SK-N-MC (cell line): ENCODE data around the gene CYP46A1.

Experiments used
- DNase-seq: peaks from one replicate; pipeline ENCODE4 v3.0.0-alpha.2; 2011; ENCODE audit warnings: low read depth, low spot score
- H3K27ac ChIP-seq: fragments of 200-600 bp; sonication (generic); 2 replicates; pipeline ENCODE4 v1.5.1; 2016; ENCODE audit warnings: mixed run types
- H3K36me3 ChIP-seq: fragments of 200-600 bp; sonication (generic); 2 replicates; pipeline ENCODE4 v1.6.1; 2017; ENCODE audit warnings: antibody characterized with exemption, low read length, mixed read lengths; ENCODE audit not compliant: insufficient read depth
- H3K4me3 ChIP-seq: fragments of 200-600 bp; sonication (generic); 2 replicates; pipeline ENCODE4 v1.5.1; 2016
- H3K9ac ChIP-seq: fragments of 200-600 bp; sonication (generic); 2 replicates; pipeline ENCODE4 v1.8.0; 2017; ENCODE audit warnings: mixed run types, mixed read lengths; ENCODE audit not compliant: insufficient read length
- H3K9me3 ChIP-seq: fragments of 200-600 bp; sonication (generic); 2 replicates; pipeline ENCODE4 v1.6.1; 2017; ENCODE audit warnings: low read depth, mild to moderate bottlenecking, antibody characterized with exemption, low read length, moderate library complexity, mixed read lengths
- EZH2 ChIP-seq: fragments of 200-600 bp; sonication (generic); IDR thresholded peaks from one replicate; pipeline ENCODE4 v1.6.1; 2017; ENCODE audit warnings: antibody characterized with exemption
- FOXP2 ChIP-seq: optimal IDR thresholded peaks from 2 replicates; pipeline ENCODE3; 2011; ENCODE audit warnings: mild to moderate bottlenecking, moderate library complexity; ENCODE audit not compliant: insufficient read depth; ENCODE audit errors: extremely low read length, control extremely low read depth
- POLR2AphosphoS5 ChIP-seq: IDR thresholded peaks from 2 replicates; pipeline ENCODE4 v1.6.1; 2012; ENCODE audit warnings: mild to moderate bottlenecking, low read depth, low read length, borderline replicate concordance

The CYP46A1 gene

DNA sequence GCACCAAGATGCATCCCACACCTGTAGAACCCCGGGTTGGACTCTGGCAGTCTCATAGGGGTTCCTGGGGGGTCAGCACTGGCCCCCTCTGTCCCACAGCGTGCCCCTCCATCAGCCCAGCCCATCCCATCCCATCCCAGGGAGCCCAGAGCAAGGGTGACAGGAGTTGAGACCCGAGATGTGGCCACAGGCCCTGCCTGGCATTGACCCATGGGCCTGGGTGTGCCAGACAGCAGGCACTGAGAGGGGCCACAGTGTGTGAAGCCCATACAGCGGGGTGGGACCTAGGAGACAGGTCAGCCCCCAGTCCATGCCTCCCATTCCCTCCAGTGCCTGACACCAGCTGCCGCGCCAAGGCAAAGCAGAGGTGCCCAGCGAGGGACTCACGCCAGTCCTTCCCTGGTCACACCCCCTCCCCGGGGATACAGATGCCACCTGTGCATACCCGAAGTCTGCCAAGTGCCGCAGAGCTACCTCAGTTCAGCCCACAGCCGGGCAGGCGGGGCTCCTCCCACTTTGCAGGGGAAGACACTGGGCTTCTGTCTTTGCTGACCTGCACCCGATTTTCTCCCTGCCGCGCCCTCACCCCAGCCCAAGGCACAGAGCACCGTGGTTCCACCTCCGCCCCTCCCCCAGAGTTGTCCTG lies 50.4 kb downstream of the CYP46A1 start:
- DNase-seq: no peak
- no peak overlapping the region for H3K9ac ChIP-seq
- no peaks in the 10 kb centered on the region for H3K36me3 ChIP-seq
- H3K27ac ChIP-seq: no peak overlapping the region
- TF ChIP-seq FOXP2 (no peak), POLR2AphosphoS5 (no peak), EZH2 (no peak)
- H3K4me3 ChIP-seq: no peak overlapping the region
- H3K9me3 ChIP-seq: no peaks in the 10 kb centered on the region

DNA sequence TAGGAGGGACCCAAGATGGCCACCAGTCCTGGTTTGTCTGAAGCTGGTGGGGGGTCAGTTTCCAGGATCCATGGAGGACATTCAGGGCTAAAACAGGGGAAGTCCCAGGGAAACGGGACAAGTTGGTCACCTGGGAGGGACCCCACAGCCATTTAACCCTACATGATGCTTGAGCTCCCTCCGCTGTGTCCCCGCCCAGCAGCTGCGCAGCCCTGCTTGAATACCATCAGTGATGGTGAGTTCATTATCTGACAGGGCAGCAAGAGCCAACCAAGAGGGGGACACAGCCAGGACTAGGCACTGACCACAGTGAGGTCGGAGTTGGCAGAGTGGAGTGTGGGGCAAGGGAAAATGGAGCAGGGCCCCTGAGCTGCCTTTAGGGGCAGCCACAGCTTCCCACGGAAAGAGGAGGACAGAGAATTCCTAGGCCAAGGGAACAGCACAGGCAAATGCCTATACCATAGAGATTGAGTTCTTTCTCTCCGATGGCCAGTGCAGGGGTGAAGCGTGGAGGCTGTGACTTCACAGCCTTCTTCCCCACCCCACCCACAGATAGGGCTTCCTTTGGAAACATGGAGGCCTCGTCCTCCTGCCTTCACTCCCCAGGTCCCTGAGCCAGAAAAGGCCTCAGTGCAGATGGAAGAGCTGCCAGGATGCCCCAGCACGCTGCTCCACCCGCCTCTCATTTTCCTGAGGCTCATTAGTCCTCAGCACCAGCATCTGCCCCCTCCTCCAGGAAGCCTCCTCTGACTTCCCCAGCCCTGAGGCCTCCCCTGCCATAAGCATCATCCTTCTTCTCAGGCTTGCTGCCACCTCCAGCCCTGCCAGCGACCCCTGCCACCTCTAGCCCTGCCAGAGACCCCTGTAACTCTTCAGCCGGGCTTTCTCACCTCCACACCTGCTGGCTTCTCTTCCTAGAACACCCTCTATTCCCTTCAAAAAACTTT lies 51.4 kb downstream of the CYP46A1 start:
- TF ChIP-seq EZH2: no peak
- TF ChIP-seq POLR2AphosphoS5: no peak
- no peak for TF ChIP-seq FOXP2
- no peaks in the 10 kb centered on the region for H3K36me3 ChIP-seq
- no peaks in the 10 kb centered on the region for H3K9me3 ChIP-seq
- no peak overlapping the region for H3K9ac ChIP-seq
- no peak overlapping the region for H3K4me3 ChIP-seq
- no peak for DNase-seq
- H3K27ac ChIP-seq: no peak overlapping the region

DNA sequence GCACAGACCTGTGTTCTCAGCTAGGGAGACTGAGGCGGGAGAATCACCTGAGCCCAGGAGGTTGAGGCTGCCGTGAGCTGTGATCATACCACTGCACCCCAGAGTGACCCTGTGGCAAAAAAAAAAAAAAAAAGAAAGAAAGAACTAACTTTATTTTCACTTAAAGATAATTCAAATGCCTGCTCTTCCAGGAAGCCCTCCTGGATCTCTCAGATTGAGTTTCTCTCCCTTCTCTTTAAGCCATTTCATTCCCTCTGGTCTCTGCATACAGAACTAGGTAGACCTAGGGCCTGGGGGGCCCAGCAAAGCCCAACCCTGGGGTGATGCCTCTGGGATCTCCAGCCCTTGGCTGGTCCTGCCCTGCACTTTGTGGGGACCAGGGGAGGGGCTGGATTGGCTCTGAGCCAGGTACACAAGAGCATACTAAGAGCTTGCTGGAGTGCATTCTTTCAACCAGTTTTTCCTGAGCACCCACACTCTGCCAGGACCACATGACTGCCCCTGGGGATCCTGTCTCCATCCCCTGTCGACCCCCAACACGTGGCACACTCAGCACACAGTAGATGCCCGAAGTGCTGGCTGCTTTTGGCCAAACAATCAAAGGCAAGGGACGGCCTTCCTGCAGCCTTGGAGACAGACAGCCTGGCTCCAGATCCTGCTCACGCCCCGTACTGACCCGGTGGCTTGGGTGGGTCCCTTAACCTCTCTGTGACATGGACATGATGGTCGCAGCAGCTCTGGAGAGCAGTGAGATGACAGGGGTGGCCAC lies 52.7 kb downstream of the CYP46A1 start:
- DNase-seq: no peak
- H3K36me3 ChIP-seq: no peaks in the 10 kb centered on the region
- TF ChIP-seq FOXP2: no peak
- TF ChIP-seq EZH2: no peak
- TF ChIP-seq POLR2AphosphoS5: no peak
- H3K4me3 ChIP-seq: no peak overlapping the region
- H3K9me3 ChIP-seq: no peaks in the 10 kb centered on the region
- H3K27ac ChIP-seq: no peak overlapping the region
- no peak overlapping the region for H3K9ac ChIP-seq

DNA sequence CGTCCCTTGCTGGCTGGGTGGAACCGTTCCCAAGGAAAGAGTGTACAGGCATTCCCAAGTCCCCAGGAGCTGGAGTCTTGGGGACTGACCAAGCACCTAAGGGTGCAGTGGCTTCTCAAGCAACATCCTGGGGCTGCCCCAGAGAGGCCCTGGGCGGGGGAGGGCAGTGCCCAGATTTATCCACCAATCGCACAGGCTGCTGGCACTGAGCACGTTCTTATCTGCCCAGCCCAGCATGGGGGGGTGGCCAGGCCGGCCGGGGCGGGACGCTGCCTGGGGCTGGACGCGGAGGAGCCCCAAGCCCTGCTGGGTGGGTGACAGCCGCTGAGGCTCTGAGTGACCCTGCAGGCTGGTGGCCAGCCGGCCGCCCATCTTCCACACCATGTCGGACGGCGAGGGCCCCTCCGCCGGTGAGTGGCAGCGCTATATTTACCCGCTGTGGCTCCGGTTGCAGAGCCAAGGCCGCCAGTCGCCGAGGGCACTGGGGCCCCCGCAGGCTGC lies 53.4 kb downstream of the CYP46A1 start:
- H3K27ac ChIP-seq: no peak overlapping the region
- TF ChIP-seq EZH2: no peak
- no peak for TF ChIP-seq POLR2AphosphoS5
- TF ChIP-seq FOXP2: no peak
- DNase-seq: no peak
- H3K9me3 ChIP-seq: no peaks in the 10 kb centered on the region
- H3K4me3 ChIP-seq: no peak overlapping the region
- no peak overlapping the region for H3K9ac ChIP-seq
- no peaks in the 10 kb centered on the region for H3K36me3 ChIP-seq

DNA sequence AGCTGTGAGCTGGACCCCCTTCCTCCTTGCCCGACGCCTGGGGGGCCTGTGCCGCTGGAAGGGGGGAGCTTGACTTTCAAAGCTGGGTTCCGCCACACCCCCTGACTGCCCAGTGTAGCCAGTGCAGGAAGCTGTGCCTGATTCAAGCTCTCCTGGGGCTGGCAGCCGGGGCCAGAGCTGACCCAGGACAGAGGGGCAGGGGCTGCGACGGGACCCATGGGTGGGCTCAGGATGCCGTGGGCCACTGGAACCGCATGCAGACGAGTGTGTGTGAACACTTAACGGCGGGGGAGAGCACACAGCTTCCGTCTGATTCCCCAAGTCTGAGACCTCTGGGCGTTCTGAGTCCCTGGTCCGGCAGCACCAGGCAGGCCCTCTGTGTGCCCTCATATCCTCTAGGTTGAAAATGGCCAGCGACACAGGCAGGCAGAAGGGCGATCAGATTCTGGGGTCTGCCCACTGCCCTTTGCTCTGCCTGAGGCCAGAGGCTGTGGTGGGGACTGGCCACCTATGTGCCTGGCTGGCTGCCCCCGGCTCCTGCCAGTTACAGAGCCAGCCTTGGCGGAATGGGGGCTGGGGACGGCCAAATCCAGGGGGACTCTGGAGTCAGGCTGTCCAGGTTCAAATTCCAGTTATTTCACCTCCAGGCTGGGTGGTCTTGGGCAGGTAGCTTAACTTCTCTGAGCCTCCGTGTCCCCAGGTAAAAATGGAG lies 54.0 kb downstream of the CYP46A1 start:
- Histone ChIP-seq H3K9ac (no peak overlapping the region), H3K9me3 (no peaks in the 10 kb centered on the region), H3K4me3 (no peak overlapping the region), H3K27ac (no peak overlapping the region), H3K36me3 (no peaks in the 10 kb centered on the region)
- DNase-seq: no peak
- TF ChIP-seq FOXP2 (no peak), EZH2 (no peak), POLR2AphosphoS5 (no peak)

DNA sequence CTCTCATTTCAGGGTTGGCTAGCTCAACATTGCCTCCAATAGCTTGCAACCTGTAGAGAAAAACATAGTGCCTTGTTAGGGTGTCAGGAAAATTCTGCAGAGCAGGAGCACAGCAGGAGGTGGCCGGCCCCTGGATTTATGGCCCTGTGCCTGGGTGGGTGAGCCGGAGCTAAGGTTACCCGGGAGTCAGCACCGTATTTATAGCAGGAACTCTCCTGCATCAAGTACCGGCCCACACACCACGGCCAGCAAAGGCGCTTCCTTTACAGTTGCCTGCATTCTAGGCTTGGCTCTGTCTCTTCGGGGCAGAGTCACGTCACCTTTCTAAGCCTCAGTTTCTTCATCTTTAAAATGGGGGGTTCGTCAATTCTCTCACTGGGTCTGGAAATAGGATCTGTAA lies 56.3 kb downstream of the CYP46A1 start:
- no peak overlapping the region for H3K9ac ChIP-seq
- DNase-seq: no peak
- H3K27ac ChIP-seq: no peak overlapping the region
- no peaks in the 10 kb centered on the region for H3K36me3 ChIP-seq
- TF ChIP-seq EZH2 (no peak), FOXP2 (no peak), POLR2AphosphoS5 (no peak)
- H3K9me3 ChIP-seq: no peaks in the 10 kb centered on the region
- H3K4me3 ChIP-seq: no peak overlapping the region

DNA sequence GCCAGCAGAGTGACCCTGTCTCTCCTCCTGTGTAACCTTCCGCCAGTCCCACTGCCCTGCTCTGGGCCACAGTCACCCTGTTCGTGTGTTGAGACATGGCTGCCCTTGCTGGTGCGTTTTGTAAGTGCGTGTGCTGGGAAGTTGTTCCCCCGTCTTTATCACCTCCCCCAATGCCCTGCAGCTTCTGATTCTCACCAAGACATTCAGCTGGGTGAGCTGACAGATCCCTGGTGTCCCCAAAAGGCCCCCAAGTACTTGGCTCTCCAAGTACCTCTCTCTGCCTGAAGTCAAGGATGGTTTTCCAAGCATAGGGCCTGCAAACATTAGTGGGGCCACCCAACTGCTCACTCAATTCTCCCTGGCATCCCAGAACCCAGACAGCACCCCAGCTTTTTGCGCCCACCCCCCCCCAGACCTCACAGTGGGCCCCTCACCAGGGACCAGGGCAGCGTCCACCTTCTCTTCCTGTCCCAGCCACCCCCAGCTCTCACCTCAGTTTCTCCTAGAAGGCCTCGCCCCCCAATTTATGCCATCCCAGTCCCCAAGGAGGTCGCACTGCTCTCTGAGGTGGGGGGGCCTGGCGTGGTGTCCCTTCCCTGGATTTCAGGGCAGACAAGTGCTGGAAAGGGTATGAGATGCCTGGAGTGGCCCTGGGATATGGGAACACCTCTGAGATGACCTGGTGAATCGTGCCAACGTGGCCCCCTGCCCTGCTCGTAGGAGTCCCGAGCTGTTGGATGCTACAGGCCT lies 57.3 kb downstream of the CYP46A1 start:
- no peak overlapping the region for H3K4me3 ChIP-seq
- no peak for TF ChIP-seq EZH2
- no peak for TF ChIP-seq POLR2AphosphoS5
- no peak for TF ChIP-seq FOXP2
- H3K9me3 ChIP-seq: no peaks in the 10 kb centered on the region
- H3K9ac ChIP-seq: no peak overlapping the region
- no peaks in the 10 kb centered on the region for H3K36me3 ChIP-seq
- DNase-seq: no peak
- H3K27ac ChIP-seq: no peak overlapping the region

DNA sequence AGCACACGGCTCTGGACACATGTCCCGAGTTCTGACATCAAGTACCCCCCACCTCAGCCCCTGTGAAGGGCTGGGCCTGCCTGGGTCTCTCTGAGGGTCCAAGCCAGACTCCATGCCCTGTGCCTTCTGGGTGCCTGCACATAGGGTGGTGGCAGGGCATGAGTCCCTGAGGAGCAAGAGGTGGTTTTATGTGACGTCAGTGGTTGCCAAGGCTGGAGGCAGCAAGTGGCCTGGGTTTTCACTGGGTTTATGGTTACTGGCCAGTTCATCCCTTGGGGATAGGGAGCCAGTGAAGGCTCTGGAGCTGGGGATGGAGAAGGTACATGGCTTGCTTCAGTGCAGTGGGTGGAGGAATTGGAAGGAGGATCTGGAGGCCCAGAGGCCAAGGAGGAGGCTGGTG lies 58.0 kb downstream of the CYP46A1 start:
- no peak for DNase-seq

More for the DNA sequence above, 58.0 kb downstream of the CYP46A1 start:
- TF ChIP-seq EZH2 (no peak), POLR2AphosphoS5 (no peak), FOXP2 (no peak)
- no peak overlapping the region for H3K27ac ChIP-seq
- no peak overlapping the region for H3K9ac ChIP-seq
- H3K9me3 ChIP-seq: no peaks in the 10 kb centered on the region
- H3K36me3 ChIP-seq: no peaks in the 10 kb centered on the region
- H3K4me3 ChIP-seq: no peak overlapping the region
